NOMO-1 (cell line): ENCODE data around the gene NETO2.
A peak's percentile ranks its signal among the peaks of the same experiment; 100 is the strongest.

Experiments used
- DNase-seq, 2 experiments: peaks; one replicate each; lab custom pipeline; 2025; ENCODE audit not compliant: unreplicated experiment in 2 of 2; lab: John Stamatoyannopoulos, UW

The NETO2 gene

DNA sequence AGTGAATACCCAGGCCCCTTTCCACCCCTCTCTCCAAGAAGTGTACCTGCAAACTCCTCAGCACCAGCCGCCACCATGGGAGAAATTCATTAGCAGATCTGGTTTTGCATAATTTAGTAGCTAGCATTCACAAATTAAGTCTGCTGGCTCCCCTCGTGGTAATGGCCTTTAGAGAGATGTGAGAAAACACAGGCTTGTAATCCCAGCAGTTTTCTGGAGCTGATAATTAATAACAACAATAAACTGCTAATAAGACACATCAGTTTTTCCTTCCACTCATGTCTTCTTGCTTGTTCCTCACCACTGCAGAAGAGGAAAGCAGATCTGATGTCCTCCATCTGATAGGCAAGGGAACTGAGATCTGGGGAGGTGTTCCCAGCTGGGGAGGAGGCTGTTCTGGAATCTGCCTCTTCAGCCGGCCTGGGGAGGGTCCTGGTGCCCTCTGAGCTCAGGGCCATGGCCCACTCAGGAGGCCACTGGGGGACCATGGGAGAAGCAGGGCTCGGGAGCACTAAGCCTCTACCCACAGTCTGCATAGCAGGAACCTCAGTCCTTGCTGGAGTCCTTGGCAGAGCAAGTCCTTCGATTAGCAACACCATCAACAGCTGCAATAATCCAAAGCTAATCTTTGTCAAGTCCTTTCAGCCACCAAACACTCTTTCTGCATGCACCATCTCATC lies 96.1 kb downstream of the NETO2 start:
- no peak for DNase-seq

DNA sequence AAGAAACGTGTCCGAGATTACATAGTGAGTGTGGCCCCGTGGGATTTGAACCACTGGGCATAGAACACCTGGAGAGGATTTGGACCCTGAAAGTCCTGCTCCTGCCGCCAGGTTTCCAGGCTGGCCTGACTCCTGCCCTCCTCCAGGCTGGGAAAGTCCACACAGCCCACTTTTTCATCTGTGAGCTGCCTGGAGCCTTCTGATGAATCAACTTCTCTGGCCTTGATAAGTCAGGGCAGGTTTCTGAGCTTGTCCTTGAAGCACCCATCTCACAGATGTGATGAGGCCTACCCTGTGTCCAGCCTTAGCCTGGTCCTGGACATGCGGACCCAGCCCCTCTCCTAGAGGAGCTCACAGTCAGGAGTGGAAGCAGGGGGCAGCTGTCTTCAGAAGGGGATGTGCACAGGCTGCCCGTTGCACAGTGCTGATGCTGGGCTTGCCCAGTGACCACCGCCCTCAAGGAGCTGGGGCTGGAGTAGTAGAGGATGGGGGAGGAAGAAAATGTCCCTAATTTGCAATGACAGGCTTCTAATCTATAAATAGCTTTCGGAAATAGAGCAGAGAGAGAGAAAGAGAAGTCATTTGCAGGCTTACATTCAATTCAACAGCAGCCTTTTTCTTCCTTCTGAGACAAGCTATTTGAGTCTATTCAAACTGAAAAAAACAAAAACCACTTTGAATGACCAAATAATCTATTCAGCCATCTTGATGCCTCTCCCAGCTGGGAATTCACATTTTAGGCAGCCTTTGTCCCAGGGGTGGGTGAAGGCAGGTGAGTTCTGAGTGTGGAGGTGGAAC lies 96.8 kb downstream of the NETO2 start:
- DNase-seq = peak in 1 of 2 experiments; percentile 10

GRCh38 chr16:47045459-47045858 lies 98.3 kb downstream of the NETO2 start:
- DNase-seq = peak; percentile 18 to 55

- DNase-seq = peak in 1 of 2 experiments; percentile 31
Observed at GRCh38 chr16:47045023-47045422, 98.7 kb downstream of the NETO2 start.

DNA sequence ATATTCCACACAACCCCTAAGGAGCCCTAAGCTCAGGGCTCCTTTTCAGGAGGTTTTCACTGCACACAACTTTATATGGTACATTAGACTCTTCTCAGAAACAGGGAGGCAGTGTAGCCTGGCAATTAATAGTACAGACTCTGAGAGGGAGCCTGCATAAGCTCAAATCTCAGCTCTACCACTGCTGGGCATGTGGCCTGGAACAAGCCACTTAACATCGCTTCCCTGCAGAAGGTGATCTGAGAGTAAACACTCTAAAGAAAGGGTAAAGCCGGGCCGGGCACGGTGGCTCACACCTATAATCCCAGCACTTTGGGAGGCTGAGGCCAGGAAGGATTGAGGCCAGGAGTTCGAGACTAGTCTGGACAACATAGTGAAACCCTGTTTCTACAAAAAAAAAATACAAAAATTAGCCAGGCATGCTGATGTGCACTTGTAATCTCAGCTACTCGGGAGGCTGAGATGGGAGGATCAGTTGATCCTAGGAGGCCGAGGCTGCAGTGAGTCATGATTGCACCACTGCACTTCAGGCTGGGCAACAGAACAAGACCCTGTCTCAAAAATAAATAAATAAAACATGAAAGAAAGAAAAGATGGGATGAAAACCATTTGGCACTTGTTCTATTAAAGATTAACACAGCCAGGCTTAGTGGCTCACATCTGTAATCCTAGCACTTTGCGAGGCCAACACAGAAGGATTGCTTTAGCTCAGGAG lies 99.6 kb downstream of the NETO2 start:
- no peak for DNase-seq

DNA sequence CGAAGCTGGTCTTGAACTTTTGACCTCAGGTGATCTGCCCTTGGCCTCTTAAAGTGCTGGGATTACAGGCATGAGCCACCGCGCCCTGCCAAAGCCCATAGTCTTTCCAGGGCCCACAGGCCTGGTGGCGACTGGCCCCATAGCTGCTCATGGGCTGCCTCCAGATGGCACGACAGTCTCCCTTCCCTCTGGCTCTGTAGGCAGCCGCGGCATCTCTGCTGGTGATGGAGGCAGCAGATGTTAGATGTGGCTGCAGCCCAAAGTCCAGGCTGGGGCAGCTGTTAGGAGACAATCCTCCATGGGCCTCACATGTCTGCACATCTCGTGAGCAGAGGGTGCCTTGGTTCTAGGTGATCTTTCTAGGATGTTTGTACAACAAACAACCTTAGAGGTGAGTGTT lies 100.5 kb downstream of the NETO2 start:
- no peak for DNase-seq

- DNase-seq = peak; percentile 76 to 79
Observed at GRCh38 chr16:47037746-47038458, 105.8 kb downstream of the NETO2 start.

GRCh38 chr16:47037396-47037745 lies 106.4 kb downstream of the NETO2 start:
- no peak for DNase-seq

GRCh38 chr16:47036201-47036600 lies 107.5 kb downstream of the NETO2 start:
- no peak for DNase-seq

DNA sequence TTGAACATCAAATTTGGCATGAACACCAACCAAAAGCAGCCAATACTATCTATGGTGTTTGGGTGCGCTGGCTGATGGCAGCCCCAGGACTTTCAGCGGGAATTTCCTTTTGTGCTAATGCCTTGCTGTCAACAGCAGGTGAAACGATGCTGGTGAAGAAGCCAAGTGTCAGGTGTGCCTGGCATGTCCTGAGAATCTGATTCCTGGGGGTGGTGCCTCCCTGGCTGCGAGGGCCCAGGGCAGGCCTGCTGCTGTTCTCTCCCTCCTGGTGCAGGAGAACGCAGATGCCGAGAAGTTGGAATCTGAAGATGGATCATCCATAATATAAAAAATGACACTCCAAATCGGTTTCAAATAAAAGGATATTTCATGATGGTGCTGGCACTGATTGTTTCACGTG lies 108.3 kb downstream of the NETO2 start:
- no peak for DNase-seq

GRCh38 chr16:47034455-47034854 lies 109.3 kb downstream of the NETO2 start:
- no peak for DNase-seq

DNA sequence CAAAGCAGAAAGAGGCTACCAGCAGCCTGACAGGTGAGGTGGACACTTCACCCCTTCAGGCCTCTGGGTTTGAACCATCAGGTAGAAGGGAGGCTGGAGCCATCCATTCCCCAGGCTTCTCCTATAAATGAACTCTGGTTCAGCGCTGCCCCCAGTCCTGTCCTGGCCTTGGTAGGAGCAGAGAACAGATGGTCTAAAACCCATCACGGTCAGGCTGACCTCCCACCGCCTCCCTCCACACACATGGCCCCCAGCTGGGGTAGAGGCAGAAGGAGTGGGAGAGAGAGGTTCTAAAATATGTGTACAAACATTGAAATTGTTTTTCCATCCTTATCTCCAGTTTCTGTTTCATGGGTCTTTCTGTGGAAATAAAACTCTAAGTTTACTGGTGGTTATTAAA lies 110.6 kb downstream of the NETO2 start:
- DNase-seq = no peak

DNA sequence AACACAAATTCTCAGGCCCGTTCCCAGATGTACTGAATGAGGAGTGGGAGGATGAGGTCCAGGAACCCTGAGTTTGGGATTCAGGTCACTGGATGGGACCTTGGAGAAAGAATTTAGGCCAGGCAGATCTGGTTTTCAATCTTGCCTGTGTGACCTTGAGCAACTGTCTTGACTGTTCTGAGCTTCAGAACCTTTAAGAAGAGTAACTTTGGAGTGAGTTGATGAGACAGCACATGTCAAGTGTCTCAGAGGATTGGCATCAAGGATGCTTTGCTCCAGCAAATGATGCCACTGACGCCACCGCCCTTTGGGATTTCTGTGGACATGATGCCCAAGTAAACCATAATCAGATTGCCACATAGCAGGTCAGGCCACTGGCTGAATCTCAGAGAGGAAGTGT lies 114.0 kb downstream of the NETO2 start:
- DNase-seq = no peak

- no peak for DNase-seq
Observed at GRCh38 chr16:47028767-47029377, 114.9 kb downstream of the NETO2 start.
